Endometrial microvascular endothelial cells (primary cell): ENCODE measurements around the gene TOMM34. TPM values are rescaled to one million over a fixed set of nuclear protein-coding genes. Genes with fewer than 3 reads are reported as not detected.

Experiments
- in situ Hi-C: cut with HindIII; loops from 2 replicates; pipeline ENCODE4 v1.10.0; 2017; ENCODE audit warnings: low sequenced_read_pairs, low pct_unique_long_range_greater_than_20kb; ENCODE audit errors: inconsistent ontology term
- total RNA-seq: library from RNA; depleted of rRNA; stranded (reverse); fragments of >200 nt; gene quantifications from one replicate; pipeline ENCODE4 v1.2.3, GENCODE V29; 2015; ENCODE audit errors: inconsistent ontology term

The TOMM34 gene
- total RNA-seq, 1 donor from 2014 or later: 64.1 TPM

- in situ Hi-C loops: no loop called here
Observed at GRCh38 chr20:44941120-44941691, 19.0 kb downstream of the TOMM34 start.

- in situ Hi-C loops: no loop called here
Observed at GRCh38 chr20:44938637-44939036, 21.6 kb downstream of the TOMM34 start.

- in situ Hi-C loops: no loop called here
Observed at GRCh38 chr20:44936510-44936909, 23.7 kb downstream of the TOMM34 start.

DNA sequence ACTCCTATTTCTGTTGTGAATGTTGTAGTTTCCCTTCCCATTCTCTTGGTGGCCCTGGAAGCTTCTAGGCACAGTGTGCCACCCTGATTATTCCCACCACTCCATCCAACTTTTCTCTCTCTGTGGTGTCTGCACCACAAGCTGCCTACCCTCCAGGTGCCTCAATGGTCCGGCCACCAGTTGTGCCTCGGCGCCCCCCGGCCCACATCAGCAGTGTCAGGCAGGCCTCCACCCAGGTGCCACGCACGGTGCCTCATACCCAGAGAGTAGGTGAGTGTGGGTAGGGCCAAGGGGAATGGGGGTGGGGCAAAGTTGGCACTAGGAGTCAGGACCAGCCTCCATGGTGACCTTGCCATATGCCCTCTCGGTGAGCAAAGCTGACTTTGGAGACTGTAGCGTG is 27.3 kb downstream of the TOMM34 start:
- in situ Hi-C loops: no loop called here

DNA sequence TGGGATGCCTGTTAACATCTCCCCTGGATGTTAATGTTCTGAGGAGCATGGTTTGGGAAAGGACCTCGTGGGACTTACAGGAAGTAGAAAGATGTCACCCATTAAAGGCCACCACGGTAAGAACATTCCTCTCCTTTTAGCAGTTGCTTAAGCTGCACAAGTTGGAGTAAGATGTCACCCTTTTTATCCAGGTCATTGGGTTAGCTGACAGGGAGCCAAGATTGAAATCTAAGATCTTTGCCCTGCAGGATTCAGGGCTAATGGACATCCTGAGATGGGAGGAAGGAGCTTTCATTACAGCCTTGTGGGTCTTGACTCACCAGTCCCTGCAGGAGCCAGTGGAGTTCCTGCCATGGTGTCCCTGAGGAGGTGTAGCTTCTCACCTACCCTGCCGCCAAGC is 28.3 kb downstream of the TOMM34 start:
- in situ Hi-C loops: no loop called here

DNA sequence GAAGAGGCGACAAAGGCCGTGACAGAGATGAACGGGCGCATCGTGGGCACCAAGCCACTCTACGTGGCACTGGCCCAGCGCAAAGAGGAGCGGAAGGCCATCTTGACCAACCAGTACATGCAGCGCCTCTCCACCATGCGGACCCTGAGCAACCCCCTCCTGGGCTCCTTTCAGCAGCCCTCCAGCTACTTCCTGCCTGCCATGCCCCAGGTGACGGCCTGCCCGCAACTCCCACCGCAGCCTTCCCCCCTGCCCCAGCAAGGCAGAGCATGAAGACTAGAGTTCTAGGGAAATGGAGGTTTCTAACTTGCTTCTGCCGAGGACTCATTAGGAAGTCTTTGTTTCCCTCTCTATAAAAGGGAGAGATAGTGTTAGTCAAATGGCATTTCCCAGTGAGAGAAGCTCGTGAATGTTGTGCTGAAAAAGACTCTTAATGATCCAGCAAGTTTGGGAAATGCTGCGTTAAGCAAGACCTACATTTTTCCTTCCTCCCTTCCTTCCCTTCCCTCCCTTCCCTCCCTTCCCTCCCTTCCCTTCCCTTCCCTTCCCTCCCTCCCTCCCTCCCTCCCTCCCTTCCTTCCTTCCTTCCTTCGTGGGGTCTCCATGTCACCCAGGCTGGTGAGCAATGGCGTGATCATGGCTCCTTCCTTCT is 29.6 kb downstream of the TOMM34 start:
- in situ Hi-C loops: no loop called here

- in situ Hi-C loops: no loop called here
Observed at GRCh38 chr20:44928595-44928994, 31.6 kb downstream of the TOMM34 start.

GRCh38 chr20:44924541-44924940 is 35.7 kb downstream of the TOMM34 start:
- in situ Hi-C loops: no loop called here

DNA sequence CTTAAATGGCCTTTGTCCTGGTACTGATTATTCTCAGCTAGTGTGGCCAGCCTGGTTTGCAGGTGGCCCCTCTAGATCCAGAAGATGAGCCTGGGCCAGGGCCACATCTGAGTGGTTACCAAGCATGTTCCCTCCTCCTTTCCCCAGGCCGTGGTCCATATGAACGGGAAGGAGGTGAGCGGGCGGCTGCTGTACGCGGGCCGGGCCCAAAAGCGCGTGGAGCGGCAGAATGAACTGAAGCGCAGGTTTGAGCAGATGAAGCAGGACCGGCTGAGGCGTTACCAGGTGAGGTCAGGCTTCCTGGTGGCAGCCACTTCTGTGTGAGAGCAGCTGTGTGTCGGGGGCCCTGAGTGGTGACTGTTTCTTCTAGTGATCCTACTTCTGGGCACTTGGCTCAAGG is 38.8 kb downstream of the TOMM34 start:
- in situ Hi-C loops: no loop called here

DNA sequence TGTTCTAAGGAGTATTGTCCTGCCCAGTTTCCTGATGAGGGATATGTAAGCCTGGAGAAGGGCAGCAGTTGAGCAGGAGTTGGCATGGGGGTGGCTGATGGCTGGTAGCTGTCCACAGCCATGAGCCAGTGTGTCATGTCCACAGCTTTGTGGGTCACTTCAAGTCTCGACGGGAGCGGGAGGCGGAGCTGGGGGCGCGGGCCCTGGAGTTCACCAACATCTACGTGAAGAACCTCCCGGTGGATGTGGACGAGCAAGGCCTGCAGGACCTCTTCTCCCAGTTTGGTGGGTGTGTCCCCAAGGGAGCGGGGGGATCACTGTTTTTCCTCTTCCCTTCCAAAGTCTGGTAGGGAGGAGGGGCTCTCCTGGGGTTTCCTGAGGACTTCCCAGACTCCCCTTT is 41.4 kb downstream of the TOMM34 start:
- in situ Hi-C loops: no loop called here

- in situ Hi-C loops: no loop called here
Observed at GRCh38 chr20:44918342-44918741, 41.9 kb downstream of the TOMM34 start.

GRCh38 chr20:44917399-44917798 is 42.8 kb downstream of the TOMM34 start:
- in situ Hi-C loops: no loop called here

GRCh38 chr20:44916586-44916985 is 43.6 kb downstream of the TOMM34 start:
- in situ Hi-C loops: no loop called here

DNA sequence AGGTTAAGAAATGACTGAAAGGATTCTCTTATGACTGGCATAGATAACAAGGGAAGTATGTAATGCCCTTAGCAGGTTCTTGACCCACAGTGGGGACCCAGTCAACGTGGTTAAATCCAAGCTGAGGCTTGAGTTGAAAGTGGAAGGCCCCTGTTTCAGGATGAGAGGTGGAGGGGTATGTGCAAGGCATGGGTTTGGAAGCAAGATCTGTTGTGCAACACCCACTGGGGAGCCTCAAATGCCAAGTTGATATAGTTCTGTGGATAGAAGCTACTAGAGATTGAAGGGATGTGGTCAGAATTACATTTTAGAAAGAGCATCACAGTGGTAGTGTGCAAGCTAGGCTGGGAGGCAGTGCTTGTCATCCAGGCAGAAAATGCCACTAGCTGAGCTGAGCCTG is 45.3 kb downstream of the TOMM34 start:
- in situ Hi-C loops: no loop called here

DNA sequence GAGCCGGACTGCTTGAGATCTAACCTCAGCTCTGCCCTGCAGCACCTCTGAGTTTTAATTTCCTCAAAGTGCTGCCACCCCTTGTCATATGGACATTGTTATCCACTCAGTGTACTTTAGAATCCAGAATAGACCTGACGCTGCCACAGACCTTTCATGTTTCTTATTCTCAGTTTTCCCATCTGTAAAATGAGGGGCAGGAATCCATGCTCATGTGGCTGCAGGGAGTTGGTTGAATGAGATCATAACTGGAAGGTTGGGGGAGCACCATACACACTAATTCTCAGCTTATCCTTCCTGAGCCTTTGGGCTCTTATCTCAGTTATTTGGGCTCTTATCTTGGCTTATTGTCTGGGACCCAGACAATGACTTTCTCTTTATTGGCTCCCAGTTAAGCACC is 48.0 kb downstream of the TOMM34 start:
- in situ Hi-C loops: no loop called here

DNA sequence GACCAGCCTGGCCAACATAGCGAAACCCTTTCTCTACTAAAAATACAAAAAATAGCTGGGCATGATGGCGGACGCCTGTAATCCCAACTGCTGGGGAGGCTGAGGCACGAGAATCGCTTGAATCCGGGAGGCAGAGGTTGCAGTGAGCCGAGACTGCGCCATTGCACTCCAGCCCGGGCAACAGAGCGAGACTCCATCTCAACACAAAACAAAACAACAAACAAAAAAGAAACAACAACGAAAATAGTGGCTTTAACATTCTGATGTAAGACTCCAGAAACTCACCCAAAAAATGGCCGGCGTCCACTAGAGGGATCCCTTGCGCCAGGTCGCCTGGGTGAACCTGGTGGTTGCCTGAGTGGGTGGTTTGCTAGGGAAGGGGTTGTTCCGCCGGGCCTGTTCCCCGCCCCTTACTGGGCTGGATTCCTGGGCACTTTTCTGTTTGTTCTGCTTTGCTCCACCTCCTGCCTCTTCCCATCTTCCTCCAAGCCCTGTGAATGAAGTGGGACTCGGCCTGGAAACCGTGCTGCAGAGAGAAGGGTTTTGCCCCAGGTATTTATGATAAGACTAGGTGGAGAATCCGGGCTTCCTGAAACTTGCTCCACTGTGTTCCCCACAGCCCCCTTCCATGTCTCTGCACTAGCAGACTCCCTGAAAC is 48.8 kb downstream of the TOMM34 start:
- in situ Hi-C loops: no loop called here

- in situ Hi-C loops: no loop called here
Observed at GRCh38 chr20:44910690-44911262, 49.4 kb downstream of the TOMM34 start.

DNA sequence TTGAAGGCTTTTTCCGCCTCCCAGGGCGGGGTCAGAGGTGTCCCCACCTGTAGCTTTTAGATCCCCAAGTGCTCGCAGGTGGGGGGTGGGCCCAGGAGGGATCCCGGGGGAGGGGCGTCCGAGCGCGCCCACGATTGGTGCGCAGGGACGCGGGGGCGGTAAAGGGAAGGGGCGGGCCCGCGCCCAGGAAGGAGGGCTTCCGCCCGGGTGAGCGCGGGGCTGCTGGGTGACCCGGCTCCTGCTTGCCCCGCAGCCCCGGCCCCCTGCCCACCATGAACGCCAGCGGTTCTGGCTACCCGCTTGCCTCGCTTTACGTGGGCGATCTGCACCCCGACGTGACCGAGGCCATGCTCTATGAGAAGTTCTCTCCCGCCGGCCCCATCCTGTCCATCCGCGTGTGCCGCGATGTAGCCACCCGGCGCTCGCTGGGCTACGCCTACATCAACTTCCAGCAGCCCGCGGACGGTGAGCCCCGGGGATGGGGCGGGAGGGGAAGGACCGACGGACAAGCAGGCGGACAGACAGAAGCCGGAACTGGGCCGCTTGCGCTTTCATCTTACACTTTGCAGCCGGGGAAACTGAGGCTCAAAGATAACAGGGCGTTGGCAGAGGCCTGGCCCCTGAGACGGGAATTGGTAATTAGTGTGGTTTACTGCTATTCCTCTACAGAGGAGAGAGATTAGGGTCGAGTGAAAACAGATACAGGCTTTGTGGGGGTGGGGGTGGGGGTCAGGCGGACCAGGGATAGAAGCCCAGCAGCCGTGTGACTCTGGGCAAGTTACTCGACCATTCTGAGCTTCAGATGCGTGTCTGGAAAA is 50.1 kb downstream of the TOMM34 start, which contains the start of gene PABPC1L:
PABPC1L (plus strand) TSS at position 189 of the 818 bp plus-strand sequence; CDS start at position 273, 84 bp downstream.
- in situ Hi-C loops: no loop called here
